Esophagus muscularis mucosa (tissue), 4 donors: Measurements from ENCODE around the gene ZNF22. TPM values are rescaled to one million over a fixed set of nuclear protein-coding genes. Genes with fewer than 3 reads are reported as not detected.

Experiments used
- DNase-seq: peaks from one replicate; pipeline ENCODE4 v3.0.0-alpha.2; 2017; ENCODE audit errors: extremely low spot score
- H3K27ac ChIP-seq, 4 donors: fragments of 200-600 bp; sonication (generic); replicated peaks in 1 of 4; 1 replicate in 3 of 4; 2 replicates in 1 of 4; pipeline ENCODE4 v1.5.1; 2016 to 2019; ENCODE audit warnings: mild to moderate bottlenecking in 1 of 4
- H3K27me3 ChIP-seq, 4 donors: fragments of 200-600 bp; sonication (generic); one replicate each; pipeline versions ENCODE4 v1.5.1 to v1.6.0; 2016 to 2019
- H3K36me3 ChIP-seq, 4 donors: fragments of 200-600 bp; sonication (generic); one replicate each; pipeline ENCODE4 v1.5.1; 2016 to 2019
- H3K4me1 ChIP-seq, 4 donors: fragments of 200-600 bp; sonication (generic); one replicate each; pipeline ENCODE4 v1.5.1; 2016 to 2019
- H3K4me3 ChIP-seq, 4 donors: fragments of 200-600 bp; sonication (generic); 1 replicate in 2 of 4; 2 replicates in 2 of 4; pipeline ENCODE4 v1.5.1; 2016 to 2019; ENCODE audit warnings: mild to moderate bottlenecking in 4 of 4, moderate library complexity in 1 of 4
- H3K9me3 ChIP-seq, 4 donors: fragments of 200-600 bp; sonication (generic); 1 replicate in 3 of 4; 2 replicates in 1 of 4; pipeline ENCODE4 v1.5.1; 2016 to 2019
- EP300 ChIP-seq: sonication (generic); formaldehyde crosslinking; IDR thresholded peaks from one replicate; pipeline ENCODE4 v1.6.1; 2017; ENCODE audit warnings: antibody characterized with exemption
- POLR2A ChIP-seq: fragments of 450-650 bp; IDR thresholded peaks from one replicate; pipeline ENCODE4 v1.6.1; 2017; ENCODE audit warnings: antibody characterized with exemption, moderate library complexity, mild to moderate bottlenecking, low read depth
- POLR2AphosphoS5 ChIP-seq, 2 donors: sonication (generic); formaldehyde crosslinking; IDR thresholded peaks; one replicate each; pipeline ENCODE4 v1.6.1; 2017; ENCODE audit warnings: antibody characterized with exemption in 2 of 2
- WGBS: methylation state at CpG from one replicate; pipeline ENCODE4 v1.1.5; 2018; 5-methylcytosine and 5-hydroxymethylcytosine counted together
- intact Hi-C: fragments of 100-400 bp; cut with DNase I; formaldehyde crosslinking; loops from one replicate; pipeline ENCODE4 v1.15.1; 2023
- total RNA-seq, 4 donors: library from RNA; depleted of rRNA; stranded (reverse); fragments of >200 nt; gene quantifications; one replicate each; pipeline versions ENCODE4 v1.1.0 to v1.2.1, GENCODE V29; 2016
- TF ChIP-seq, protein P1 (sequence below), 3 experiments: fragments of 200-600 bp in 2 of 3; fragments of 450-650 bp in 1 of 3; sonication (generic) in 2 of 3; IDR thresholded peaks; one replicate each; pipeline ENCODE4 v1.5.1; 2017 to 2019; ENCODE audit warnings: antibody characterized with exemption in 3 of 3, mild to moderate bottlenecking in 2 of 3, moderate library complexity in 1 of 3

ZNF22 gene
- total RNA-seq, 4 donors from 2014 or later = 17.5 to 24.4 (median 19.5) TPM

DNA sequence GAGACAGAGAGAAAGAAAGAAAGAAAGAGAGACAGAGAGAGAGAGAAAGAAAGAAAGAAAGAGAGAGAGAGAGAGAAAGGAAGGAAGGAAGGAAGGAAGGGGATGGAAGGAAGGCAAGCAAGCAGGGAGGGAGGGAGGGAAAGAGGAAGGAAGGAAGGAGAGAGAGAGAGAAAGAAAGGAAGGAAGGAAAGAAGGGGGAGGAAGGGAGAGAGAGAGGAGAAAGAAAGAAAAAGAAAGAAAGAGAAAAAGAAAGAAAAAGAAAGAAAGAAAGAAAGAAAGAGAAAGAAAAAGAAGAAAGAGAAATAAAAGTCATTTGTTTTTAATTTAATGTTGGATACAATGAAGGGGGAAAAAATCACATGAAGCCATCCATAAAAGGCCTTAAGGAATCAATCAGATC, 45.8 kb upstream of the ZNF22 start:
- Histone ChIP-seq H3K4me3 (no peak overlapping the region), H3K9me3 (no peaks in the 10 kb centered on the region), H3K36me3 (peaks cover 0 to 22% (median 4%) of the 10 kb centered on the region in 4 donors), H3K4me1 (peaks cover 22 to 53% (median 41%) of the 10 kb centered on the region in 4 donors), H3K27ac (peak overlapping the region in 2 of 4 donors; percentile 17 to 36), H3K27me3 (no peaks in the 10 kb centered on the region)
- no peak for DNase-seq
- intact Hi-C loops = no loop called here
- TF ChIP-seq EP300 = no peak
- TF ChIP-seq, protein P1, sequence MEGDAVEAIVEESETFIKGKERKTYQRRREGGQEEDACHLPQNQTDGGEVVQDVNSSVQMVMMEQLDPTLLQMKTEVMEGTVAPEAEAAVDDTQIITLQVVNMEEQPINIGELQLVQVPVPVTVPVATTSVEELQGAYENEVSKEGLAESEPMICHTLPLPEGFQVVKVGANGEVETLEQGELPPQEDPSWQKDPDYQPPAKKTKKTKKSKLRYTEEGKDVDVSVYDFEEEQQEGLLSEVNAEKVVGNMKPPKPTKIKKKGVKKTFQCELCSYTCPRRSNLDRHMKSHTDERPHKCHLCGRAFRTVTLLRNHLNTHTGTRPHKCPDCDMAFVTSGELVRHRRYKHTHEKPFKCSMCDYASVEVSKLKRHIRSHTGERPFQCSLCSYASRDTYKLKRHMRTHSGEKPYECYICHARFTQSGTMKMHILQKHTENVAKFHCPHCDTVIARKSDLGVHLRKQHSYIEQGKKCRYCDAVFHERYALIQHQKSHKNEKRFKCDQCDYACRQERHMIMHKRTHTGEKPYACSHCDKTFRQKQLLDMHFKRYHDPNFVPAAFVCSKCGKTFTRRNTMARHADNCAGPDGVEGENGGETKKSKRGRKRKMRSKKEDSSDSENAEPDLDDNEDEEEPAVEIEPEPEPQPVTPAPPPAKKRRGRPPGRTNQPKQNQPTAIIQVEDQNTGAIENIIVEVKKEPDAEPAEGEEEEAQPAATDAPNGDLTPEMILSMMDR (IDR thresholded peaks at IDR 0.05) = no peak
- TF ChIP-seq POLR2AphosphoS5 (IDR thresholded peaks at IDR 0.05) = no peak
- no peak for TF ChIP-seq POLR2A

- peaks cover 0 to 22% (median 4%) of the 10 kb centered on the region in 4 donors for H3K36me3 ChIP-seq
- TF ChIP-seq, protein P1 (IDR thresholded peaks at IDR 0.05) = no peak
- TF ChIP-seq POLR2AphosphoS5 (IDR thresholded peaks at IDR 0.05) = peak; percentile 45 to 51
These were observed 45.2 kb upstream of the ZNF22 start for GRCh38 chr10:44955413-44956070.

GRCh38 chr10:44956226-44956625, 44.5 kb upstream of the ZNF22 start:
- peaks cover 0 to 22% (median 4%) of the 10 kb centered on the region in 4 donors for H3K36me3 ChIP-seq
- intact Hi-C loops = no loop called here
- H3K27me3 ChIP-seq = no peaks in the 10 kb centered on the region
- H3K4me1 ChIP-seq = peaks cover 31 to 49% (median 46%) of the 10 kb centered on the region in 4 donors
- H3K9me3 ChIP-seq = no peaks in the 10 kb centered on the region
- WGBS = 92% methylated on average over 4 of the region's 4 CpGs
- TF ChIP-seq EP300 = no peak
- TF ChIP-seq, protein P1 (IDR thresholded peaks at IDR 0.05) = no peak
- TF ChIP-seq POLR2A = no peak
- TF ChIP-seq POLR2AphosphoS5 (IDR thresholded peaks at IDR 0.05) = no peak
- no peak overlapping the region for H3K4me3 ChIP-seq
- H3K27ac ChIP-seq = peak overlapping the region in 3 of 4 donors; percentile 30 to 62 (median 36)
- DNase-seq = no peak

More at GRCh38 chr10:44955413-44956070, 45.2 kb upstream of the ZNF22 start:
- H3K4me3 ChIP-seq = no peak overlapping the region
- WGBS = 66% methylated on average over 8 of the region's 8 CpGs
- no peaks in the 10 kb centered on the region for H3K9me3 ChIP-seq
- intact Hi-C loops = no loop called here
- H3K4me1 ChIP-seq = peaks cover 24 to 51% (median 41%) of the 10 kb centered on the region in 4 donors
- DNase-seq = no peak
- no peaks in the 10 kb centered on the region for H3K27me3 ChIP-seq
- peak overlapping the region in 3 of 4 donors; percentile 30 to 62 (median 36) for H3K27ac ChIP-seq

DNA sequence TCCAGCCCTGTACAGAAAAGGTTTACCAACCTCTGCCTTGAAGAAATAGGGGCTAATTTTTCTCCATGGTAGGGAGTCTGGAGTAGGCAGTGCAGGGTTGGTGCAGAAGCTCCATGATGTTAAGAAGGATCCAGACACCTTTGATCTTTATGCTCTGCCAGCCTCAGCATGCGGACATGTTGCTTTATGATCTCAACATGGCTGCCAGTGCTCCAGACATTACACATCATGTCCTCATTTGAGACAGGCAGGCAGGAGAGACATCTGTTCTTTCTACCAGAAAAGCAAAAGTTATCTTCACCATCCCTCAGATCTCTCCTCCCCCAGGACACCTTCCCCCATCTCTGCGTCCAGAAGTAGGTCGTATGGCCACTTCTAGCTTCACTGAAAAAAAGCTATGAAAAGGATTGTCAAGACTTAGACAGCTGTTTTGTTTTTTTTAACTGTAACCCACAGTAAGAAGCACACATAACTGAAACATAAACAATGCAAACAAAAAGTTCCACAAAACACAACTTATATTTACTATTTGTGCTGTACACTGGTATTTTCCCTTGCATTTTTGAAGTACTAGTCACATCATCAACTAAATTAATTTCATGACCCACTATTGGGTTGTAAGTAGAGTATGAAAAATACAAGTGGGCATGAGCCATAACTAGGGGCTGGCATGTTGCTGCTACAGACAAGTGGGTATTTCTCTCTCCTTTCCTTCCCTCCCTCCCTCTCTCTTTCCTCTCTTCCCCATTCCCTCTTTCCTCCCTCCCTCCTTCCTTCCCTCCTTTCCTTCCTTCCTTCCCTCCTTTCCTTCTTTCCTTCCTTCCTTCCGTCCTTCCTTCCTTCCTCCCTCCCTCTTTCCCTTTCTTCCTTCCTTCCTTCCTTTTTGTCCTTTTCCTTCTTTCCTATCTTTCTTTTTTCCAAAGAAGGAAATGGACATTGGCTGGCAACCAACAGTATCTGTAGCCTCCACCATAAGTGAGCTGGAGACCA, 43.7 kb upstream of the ZNF22 start:
- no peak for DNase-seq
- no peaks in the 10 kb centered on the region for H3K9me3 ChIP-seq
- H3K27me3 ChIP-seq = no peaks in the 10 kb centered on the region
- peaks cover 0 to 22% (median 4%) of the 10 kb centered on the region in 4 donors for H3K36me3 ChIP-seq
- TF ChIP-seq POLR2AphosphoS5 (IDR thresholded peaks at IDR 0.05) (no peak), EP300 (no peak), POLR2A (no peak)
- TF ChIP-seq, protein P1 (IDR thresholded peaks at IDR 0.05) = no peak
- peak overlapping the region in 3 of 4 donors; percentile 87 to 93 (median 92) for H3K27ac ChIP-seq
- 95% methylated on average over 4 of the region's 4 CpGs for WGBS
- H3K4me3 ChIP-seq = no peak overlapping the region
- H3K4me1 ChIP-seq = peaks cover 39 to 57% (median 48%) of the 10 kb centered on the region in 4 donors
- intact Hi-C loops = no loop called here
